GM15510 (cell line): ENCODE measurements around the gene KLF11.

Experiments
- POLR2A ChIP-seq: IDR thresholded peaks from 3 replicates; pipeline ENCODE4 v1.6.1; 2011; ENCODE audit warnings: borderline replicate concordance; ENCODE audit not compliant: insufficient read length; ENCODE audit errors: extremely low read depth

KLF11 gene

GRCh38 chr2:10005461-10006235 lies 37.7 kb upstream of the KLF11 start:
- TF ChIP-seq POLR2A: no peak

GRCh38 chr2:10006236-10007161 lies 36.9 kb upstream of the KLF11 start:
- TF ChIP-seq POLR2A: no peak

GRCh38 chr2:10007435-10007834 lies 35.9 kb upstream of the KLF11 start:
- TF ChIP-seq POLR2A: no peak

DNA sequence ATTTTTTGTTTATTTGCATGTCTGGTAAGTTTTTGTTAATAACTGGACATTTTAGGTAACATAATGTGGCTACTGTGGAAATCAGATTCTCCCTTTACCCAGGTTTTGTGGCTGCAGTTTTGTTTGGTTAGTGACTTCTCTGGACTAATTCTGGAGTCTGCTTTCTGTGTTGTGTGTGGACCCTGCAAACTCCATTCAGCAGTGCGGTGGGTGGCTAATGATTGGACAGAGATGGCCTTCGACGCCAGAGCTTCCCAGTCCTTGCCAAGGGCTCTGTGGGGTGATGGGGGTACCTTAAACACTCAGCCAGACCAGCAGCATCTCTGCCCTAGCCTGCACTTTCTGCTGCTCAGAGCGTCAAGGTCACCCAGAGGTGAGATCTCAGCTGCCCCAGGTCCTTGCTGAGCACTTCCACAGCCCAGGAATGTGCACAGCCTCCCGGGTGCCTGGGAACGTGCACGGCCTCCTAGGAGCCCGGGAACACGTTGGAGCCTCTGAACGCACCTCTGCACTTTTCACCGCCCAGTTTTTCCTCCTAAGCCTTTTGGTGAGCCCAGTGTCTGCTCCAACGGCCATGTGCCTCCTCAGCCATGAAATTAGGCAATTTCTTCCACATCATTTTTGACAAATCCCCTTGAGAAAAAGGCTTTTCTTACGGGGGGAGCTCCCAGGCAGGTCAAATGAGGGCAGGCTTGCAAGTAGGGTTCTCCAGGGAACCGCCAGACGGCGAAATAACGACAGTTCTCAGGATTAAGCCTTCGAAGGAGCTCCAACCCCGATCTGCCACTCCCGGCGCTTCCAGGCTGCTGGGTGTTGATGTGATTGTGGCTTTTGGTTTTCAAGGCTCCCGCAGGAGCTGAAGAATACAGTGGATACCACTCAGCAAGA lies 35.2 kb upstream of the KLF11 start:
- no peak for TF ChIP-seq POLR2A

DNA sequence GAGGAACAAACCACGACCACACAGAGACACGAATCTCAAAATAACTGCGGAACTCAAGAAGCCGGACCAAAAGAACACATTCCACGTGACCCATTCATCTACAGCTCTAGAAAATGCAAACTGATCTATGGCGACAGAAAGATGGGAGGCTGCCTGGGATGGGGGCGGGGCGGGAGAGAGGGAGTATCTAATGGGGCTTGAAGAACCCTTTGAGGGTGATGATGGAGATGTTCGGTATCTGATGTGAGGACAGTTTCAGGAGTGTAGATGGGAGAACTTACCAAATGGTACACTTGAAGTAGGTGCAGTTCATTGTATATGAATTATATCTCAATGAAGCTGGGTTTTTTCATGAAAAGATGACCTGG lies 34.6 kb upstream of the KLF11 start:
- TF ChIP-seq POLR2A: no peak

- TF ChIP-seq POLR2A: no peak
Observed at GRCh38 chr2:10009271-10009810, 34.0 kb upstream of the KLF11 start.

GRCh38 chr2:10009811-10010781 lies 33.3 kb upstream of the KLF11 start:
- TF ChIP-seq POLR2A: no peak

GRCh38 chr2:10012963-10013461 lies 30.3 kb upstream of the KLF11 start:
- TF ChIP-seq POLR2A: no peak

- no peak for TF ChIP-seq POLR2A
Observed at GRCh38 chr2:10014418-10015190, 28.7 kb upstream of the KLF11 start.

- TF ChIP-seq POLR2A: no peak
Observed at GRCh38 chr2:10016001-10016801, 27.1 kb upstream of the KLF11 start.

DNA sequence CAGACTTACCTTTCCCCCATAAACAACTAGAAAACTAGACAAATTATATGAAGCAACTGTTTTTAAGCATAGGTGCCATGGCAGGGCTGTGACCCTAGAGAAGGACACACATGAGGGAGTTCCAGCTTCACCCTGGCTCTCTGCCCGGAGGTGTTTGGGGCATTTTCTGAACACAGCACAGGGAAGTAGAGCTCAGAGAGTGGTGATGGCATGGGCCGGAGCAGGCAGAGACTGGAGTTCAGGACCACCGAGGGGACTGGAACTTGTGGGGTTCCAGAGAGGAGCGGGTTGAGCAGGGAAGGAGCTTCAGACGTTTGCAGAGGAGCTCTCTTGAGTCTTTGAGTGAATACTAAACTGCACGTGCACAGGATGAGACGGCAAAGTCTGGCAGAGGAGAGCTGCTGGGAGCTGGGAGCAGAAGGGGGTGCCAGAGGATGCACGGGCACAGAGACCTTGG lies 26.5 kb upstream of the KLF11 start:
- no peak for TF ChIP-seq POLR2A

DNA sequence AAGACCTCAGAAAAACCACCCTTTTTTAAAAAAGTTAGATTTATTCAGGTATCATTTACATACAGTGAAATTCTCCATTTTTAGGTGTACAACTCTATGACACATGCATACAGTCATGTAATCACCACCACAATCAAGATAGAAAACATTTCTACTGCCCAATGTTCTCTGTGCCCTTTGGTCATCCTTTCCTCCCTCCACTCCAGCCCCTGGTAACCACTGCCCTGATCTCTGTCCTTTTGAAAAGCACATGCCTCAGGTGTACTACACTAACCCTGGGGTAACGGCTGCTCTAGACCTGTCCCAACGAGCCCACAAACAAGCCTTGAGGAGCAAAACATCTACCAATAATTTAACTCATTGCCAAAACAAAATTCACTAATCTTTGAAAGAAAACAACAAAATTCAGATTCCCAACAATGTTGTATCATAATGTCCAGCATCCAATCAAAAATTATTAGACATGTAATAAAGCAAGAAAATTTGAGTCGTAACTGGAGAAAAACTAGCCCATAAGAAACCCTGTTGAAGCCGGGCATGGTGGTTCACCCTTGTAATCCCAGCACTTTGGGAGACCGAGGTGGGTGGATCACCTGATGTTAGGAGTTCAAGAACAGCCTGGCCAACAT lies 25.9 kb upstream of the KLF11 start:
- no peak for TF ChIP-seq POLR2A

- TF ChIP-seq POLR2A: no peak
Observed at GRCh38 chr2:10019174-10019573, 24.2 kb upstream of the KLF11 start.
